HG02588 (cell line): ENCODE data around the gene RAC2.
"Not testable (repeated sequence)": the region's sequence is repeated elsewhere in the genome, so short reads cannot be mapped to it uniquely, and the experiment has no call there.

Experiments
- ATAC-seq: cut with Tn5 transposase; IDR thresholded peaks from one replicate; pipeline ENCODE4 v1.9.1; 2021; ENCODE audit warnings: mild to moderate bottlenecking, moderate library complexity; ENCODE audit not compliant: unreplicated experiment

Gene RAC2

GRCh38 chr22:37256075-37256726 is 12.1 kb upstream of the RAC2 start:
- ATAC-seq: no peak

DNA sequence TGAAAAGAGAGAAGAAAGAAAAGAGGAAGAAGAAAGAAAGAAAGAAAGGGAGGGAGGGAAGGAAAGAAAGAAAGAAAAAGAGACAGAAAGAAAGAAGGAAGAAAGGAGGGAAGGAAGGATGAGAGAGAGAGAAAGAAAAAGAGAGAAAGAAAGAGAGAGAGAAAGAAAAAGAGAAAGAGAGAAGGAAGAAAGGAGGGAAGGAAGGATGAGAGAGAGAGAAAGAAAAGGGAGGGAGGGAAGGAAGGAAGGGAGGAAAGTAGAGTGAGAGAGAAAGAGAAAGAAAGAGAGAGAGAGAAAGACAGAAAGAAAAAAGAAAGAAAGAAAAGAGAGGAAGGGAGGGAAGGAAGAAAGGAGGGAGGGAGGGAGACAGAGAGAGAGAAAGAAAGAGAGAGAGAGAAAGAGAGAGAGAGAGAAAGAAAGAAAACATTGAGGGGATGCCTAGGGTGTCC is 11.5 kb upstream of the RAC2 start:
- ATAC-seq: no peak

- no peak for ATAC-seq
Observed at GRCh38 chr22:37254867-37255233, 10.8 kb upstream of the RAC2 start.

DNA sequence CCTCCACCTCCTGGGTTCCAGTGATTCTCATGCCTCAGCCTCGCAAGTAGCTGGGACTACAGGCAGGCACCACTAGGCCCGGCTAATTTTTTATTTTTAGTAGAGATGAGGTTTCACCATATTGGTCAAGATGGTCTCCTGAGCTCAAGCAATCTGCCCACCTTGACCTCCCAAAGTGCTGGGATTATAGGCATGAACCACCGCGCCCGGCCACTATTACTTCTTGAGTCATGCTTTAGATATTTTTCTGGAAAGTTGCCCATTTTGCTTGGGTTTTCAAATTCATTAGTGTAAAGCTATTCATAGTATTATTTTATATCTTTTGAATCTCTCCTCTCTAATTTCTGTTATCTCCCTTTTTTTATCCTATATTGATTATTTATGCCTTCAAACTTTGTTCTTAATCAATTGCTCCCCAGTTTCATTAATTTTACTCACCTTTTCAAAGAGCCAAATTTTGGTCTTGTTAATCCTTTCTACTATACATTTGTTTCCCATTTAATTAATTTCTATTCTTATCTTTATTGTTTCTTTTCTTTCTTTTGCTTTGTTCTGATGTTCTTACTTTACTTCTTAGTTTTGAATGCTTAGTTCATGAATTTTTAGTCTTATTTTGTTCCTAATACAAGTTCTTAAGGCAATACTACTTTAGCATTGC is 10.3 kb upstream of the RAC2 start:
- no peak for ATAC-seq

DNA sequence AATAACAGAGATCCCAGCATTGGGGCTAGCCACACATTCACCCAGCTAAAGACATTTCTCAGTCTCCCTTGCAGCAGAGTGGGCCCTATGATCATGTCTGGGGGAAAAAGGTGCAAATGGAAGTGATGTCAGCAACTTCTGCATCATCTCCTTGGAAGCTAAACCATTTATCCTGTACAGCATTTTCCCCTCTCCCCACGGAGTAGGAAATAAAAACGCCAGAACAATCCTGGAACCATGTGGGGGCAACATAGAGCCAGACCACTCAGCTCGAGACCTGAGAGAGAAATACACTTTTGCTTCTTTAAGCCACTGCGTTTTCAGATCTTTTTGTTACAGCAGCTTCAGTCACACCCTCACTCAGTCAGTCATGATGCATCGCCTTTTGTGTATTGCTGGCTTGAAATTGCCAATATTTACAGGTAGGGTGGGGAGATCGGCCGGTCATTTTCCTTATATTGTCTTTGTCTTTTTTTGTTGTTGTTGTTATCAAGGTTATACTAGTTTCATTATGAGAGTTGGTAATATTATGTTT is 9.1 kb upstream of the RAC2 start:
- no peak for ATAC-seq

DNA sequence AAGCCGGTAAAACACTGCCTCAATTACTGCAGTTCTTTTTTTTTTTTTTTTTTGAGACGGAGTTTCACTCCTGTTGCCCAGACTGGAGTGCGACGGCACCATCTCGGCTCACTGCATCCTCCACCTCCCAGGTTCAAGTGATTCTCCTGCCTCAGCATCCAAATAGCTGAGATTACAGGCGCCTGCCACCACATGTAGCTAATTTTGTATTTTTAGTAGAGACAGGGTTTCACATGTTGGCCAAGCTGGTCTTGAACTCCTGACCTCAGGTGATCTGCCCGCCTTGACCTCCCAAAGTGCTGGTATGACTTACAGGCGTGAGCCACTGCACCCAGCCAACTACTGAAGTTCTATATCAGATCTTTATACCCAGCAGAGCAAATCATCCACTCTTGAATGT is 7.8 kb upstream of the RAC2 start:
- not testable (repeated sequence) for ATAC-seq

GRCh38 chr22:37249986-37250385 is 5.9 kb upstream of the RAC2 start:
- no peak for ATAC-seq

DNA sequence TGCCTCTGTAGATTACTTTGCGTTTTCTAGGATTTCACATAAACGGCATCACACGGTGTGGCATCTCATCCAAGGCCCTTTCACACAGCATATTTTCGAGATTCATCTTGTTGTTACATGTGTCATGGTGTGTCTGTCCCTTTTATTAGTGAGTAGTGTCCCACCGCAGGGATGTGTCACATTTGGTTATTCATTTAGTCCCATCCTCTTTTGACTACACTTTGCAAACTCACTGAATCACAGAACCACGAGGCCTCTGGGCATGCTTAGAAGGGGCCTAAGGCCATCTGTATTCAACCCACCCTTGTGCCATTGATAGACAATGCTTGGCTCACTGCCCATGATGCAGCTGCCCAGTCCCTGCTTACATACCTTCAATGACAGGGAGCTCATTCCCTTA is 4.2 kb upstream of the RAC2 start:
- ATAC-seq: no peak

DNA sequence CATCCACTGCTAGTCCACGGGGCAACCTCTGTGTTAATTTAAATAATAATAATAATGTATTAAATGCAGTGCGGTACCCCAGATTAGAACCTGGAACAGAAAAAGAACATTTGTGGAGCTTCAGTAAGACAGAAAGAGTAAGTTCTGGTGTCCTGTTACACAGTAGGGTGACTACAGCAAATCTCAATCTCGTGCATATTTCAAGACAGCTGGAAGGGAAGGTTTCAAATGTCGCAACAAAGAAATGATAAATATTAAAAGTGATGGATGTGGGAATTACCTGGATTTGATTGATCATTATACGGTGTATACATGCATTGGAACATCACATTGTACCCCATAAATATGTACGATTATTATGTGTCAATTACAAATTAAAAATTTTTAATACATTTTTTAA is 1.7 kb upstream of the RAC2 start:
- ATAC-seq: no peak

DNA sequence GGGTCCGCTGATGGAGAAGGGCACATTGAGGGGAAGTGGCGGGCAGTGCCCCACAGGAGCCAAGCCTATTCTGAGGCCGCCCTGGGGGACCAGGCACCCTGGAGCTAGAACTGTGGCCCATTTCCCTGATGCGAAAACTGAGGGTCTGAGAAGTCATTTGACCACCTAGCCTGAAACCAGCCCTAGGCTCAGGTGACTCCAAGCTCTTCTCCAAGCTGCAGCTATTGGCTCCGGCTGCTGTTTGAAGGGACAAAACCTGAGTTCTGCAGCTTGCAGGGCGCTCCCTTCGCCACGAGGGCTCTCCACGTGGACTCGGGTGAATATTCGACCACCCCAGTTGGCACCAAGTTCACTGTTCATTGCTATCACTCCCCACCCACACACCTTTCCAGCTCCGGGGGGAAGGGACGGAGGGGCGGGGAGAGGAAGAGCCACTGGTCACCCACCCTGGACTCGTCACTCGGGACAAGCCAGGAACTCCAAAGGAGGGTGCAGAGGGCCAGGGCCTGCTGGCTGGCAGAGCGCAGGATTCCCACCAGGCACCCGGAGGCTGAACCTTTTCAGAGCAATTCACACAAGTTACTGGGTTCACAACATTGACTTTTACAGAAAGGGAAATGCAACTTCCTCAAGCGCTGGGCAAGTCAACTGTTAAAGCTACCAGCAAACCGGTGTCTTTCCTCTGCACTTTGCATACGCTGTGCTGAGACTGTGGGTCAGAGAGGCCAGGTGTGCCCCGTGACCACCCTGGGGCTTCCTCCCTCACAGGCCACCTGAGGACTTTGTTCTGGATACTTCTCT is 1.1 kb upstream of the RAC2 start:
- no peak for ATAC-seq

GRCh38 chr22:37243402-37244113 is 511 bp downstream of the RAC2 start:
- ATAC-seq: peak; percentile 7

GRCh38 chr22:37242395-37242918 is 1.6 kb downstream of the RAC2 start:
- ATAC-seq: peak; percentile 52

DNA sequence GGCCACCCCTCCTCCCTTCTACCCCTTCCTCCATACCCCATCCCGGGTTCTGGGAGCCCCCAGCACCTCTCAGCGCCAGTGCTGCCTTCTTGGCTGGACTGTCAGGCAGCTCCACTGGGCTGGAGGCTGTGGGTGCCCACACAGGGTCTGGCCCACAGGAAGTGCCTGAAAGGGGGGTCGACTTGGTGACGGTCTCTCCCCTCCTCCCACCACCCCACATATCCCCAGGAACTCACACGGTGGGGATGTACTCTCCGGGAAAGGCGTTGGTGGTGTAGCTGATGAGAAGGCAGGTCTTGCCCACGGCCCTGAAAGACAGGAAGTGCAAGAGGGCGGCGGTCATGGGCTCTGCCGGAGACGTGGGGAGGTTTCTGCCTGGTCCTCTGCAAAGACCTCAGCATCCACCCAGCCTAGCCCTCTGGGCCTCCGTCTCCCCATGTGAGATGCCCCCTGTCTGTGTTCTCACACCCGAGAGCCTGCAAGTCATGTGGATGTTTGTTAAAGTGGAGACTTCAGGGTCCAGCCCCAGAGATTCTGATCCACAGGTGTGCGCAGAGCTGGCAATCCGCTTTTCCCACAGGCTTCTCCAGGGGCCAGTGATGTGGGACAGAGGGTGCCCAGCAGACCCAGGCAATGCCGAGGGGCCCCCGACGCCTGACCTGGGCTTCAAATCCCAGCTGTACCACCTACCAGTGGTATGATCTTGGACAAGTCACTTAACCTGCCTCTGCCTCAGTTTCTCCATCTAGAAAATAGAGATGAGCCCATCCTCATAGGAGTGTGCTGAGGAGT is 2.5 kb downstream of the RAC2 start:
- no peak for ATAC-seq

DNA sequence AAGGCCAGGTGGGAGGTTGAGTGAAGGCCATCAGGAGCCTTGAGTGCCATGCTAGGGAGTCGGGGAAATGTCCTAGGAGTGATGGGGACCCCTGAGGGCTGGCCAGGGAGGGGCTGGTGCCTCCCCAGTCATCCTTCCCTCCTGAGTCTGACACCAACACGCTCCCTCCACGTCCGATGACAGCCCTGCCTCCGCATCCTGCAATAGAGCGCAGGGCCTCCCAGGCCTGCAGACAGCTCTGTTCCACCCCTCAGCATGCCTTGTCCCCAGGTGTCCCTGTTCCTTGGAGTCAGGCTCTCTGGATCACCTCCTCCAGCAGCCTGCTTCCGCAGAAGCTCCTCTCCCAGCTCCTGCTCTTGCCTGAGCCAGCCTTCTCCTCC is 3.1 kb downstream of the RAC2 start:
- ATAC-seq: no peak

GRCh38 chr22:37240240-37240940 is 3.7 kb downstream of the RAC2 start:
- no peak for ATAC-seq

GRCh38 chr22:37239336-37240239 is 4.5 kb downstream of the RAC2 start:
- ATAC-seq: no peak

DNA sequence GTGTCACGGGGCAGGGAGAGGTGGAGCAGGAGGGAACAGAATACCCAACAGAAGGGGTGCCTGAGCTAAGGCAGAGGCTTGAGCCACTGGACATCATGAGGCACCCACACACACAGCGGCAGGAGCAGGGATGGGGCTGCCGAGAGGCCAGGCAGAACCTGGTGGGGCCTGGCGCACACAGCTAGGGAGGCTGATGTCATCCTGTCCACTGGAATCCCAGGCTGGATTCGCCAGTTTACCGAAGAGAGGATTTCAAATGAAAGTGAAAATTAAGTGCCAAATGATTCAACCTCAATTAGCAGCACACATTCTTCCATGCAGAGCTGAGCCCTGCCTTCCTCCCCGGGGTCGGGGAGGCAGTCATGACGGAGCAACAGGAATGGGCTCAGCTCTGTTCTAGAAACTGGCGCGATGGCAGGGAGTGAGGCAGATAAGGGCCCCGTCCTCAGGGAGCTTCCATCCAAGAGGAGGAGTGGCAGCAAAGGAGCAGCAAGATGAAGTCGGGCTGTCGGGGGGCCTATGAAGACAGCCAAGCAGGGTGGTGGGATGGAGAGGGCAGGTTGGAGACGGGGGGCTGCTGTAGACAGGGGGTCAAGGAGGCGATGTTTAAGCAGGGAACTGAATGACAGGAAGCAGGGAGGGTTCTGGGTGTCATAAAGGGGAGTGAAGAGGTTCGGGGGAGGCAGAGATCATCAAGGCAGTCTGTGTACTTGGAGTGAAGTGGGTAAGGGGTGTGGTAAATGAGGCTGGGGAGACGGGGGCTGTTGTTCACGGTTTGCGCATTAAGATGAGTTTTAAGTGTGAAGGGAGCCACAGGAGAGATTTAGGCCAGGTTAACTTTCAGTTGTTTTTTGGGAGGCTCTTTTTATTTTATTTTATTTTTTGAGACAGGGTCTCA is 6.4 kb downstream of the RAC2 start:
- no peak for ATAC-seq
